GM18505 (cell line): ENCODE data around the gene ARMS2.

ENCODE experiments used
- ATAC-seq: cut with Tn5 transposase; IDR thresholded peaks from one replicate; pipeline ENCODE4 v1.9.1; 2021; ENCODE audit not compliant: unreplicated experiment
- POLR2A ChIP-seq: IDR thresholded peaks from 4 replicates; pipeline ENCODE4 v1.6.1; 2011; ENCODE audit warnings: borderline replicate concordance; ENCODE audit not compliant: insufficient read depth, insufficient read length; ENCODE audit errors: extremely low read depth

Gene ARMS2

DNA sequence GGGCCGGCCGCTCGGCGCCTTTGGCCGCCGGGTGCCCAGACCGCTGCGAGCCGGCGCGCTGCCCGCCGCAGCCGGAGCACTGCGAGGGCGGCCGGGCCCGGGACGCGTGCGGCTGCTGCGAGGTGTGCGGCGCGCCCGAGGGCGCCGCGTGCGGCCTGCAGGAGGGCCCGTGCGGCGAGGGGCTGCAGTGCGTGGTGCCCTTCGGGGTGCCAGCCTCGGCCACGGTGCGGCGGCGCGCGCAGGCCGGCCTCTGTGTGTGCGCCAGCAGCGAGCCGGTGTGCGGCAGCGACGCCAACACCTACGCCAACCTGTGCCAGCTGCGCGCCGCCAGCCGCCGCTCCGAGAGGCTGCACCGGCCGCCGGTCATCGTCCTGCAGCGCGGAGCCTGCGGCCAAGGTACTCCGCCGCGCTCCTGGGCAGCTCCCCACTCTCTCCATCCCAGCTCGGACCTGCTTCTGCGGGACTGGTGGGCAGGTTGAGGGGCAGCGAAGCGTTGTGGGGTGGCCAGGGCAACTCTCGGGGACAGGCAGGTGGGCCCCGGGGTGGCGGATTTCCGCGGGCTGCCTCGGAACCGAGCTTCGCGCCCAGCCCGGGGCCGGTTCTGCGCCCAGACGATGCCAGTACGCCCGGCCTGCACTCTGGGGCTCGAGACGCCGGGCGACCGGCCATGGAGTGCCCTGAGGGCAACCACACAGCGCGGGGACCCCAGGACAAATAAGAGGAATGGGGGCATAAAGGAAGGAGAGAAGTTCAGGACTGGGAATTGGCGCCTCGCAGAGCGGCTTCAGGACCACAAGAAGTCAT lies 7.5 kb downstream of the ARMS2 start:
- no peak for TF ChIP-seq POLR2A
- no peak for ATAC-seq

DNA sequence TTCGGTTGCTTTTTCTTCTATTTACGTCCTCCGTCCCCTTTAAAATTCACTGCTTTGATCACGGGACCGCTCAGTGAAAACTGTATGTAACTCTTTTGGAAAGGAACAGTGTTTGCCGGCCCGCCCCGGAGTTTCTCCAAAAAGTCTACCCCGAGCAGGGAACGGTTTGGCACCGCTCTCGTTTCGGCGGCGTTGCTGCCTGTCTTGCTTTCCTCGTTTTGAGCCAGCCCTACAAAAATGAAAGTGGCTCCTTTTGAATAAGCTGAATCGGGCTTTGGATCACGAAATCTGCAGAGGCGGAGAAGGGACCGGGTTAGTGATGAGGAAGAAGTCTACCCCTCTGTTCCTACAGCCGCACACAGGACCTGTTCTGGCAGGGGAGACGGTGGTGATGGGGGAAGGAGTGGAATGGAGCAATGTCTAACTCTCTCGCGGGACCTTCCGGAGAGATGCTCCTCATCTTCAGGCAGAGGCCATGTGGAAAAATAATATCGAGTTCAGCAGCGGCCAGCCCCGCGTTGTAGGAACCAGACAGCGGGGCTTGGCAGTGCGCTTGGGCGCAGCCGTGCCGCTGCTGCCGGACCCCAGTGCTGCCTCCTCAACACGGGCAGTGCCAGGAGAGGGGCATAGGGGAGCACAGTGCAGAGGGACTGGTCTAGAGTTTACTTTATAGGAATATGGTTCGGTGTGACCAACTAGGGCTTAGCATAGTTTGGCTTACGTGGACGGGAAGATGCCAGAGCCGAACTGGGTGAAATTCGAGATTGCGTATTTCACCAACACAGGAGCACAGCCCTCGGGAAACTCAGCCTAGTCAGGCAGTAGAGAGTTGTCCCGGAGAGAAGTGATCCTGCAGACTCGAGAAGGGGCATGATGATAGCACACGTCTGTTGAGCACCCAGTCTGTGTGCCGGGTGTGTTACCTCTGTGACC lies 8.3 kb downstream of the ARMS2 start:
- TF ChIP-seq POLR2A = no peak
- ATAC-seq = no peak

- no peak for ATAC-seq
- no peak for TF ChIP-seq POLR2A
Measured at GRCh38 chr10:122463466-122464249, 9.2 kb downstream of the ARMS2 start.

DNA sequence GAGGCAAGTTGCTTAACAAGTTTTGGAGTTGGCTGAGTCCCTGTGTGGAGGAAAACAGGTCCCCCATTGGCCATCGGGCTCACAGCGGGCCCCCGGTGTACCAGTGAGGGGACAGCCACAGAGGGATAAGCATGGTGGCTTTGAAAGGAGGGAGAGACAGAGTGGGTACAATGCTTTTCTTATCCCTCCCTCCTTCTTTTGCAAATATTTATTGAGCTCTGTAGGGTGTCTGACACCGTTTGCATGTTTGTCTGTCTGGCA lies 9.7 kb downstream of the ARMS2 start:
- TF ChIP-seq POLR2A = no peak
- no peak for ATAC-seq

GRCh38 chr10:122464586-122464985 lies 10.1 kb downstream of the ARMS2 start:
- TF ChIP-seq POLR2A = no peak
- no peak for ATAC-seq

DNA sequence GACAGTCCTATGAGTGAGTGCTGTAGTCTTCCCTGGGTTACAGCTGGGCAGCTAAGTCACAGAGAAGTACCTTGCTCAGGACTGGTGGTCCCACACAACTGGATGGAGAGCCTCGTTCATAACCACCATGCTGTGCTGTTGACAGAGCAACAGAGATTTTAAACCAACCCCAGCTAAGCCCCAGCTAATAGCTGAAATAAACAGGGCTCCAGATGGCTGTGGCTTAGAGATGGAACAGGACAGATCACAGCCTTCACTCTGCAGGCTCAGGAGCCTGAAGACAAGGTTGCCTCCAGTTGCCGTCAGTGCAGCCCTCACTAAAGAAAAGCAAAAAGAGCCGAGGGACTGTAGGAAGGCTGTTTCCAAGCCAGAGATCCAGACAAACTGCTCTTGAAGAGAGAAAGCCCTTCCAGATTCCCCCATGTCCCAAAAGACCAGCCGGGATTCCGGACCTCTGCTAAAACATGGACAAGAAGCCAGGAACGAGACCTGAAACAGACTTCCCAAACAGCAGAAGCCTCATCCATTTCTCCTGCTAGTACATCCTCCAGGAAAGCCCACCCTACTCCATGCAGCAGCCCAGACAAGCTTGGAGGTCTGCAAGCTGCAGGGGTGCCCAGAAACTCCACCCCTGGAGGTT lies 11.1 kb downstream of the ARMS2 start:
- TF ChIP-seq POLR2A = no peak
- ATAC-seq = no peak

- TF ChIP-seq POLR2A = no peak
- ATAC-seq = no peak
Measured at GRCh38 chr10:122466951-122467381, 12.5 kb downstream of the ARMS2 start.

DNA sequence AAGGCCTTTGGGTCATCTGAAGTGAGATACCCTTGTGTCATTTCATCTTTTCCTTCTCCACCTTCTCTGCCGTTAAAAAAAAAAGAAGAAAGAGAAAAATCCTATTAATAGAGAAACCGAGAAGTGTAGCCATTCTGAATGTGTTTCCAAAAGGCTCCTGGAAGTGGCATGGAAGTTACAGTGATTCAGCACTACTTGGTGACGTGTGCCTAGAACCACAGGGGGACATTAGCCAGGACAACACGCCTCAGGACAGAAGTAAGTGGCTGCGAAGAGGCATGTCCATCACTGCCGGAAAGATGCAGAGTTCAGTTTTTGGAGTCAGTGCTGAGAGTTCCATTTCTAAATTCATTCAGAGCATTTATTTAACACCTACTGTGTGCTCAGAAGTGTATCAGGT lies 13.2 kb downstream of the ARMS2 start:
- no peak for ATAC-seq
- TF ChIP-seq POLR2A = no peak

- TF ChIP-seq POLR2A = no peak
- ATAC-seq = no peak
Measured at GRCh38 chr10:122468307-122468925, 14.0 kb downstream of the ARMS2 start.

- no peak for ATAC-seq
- no peak for TF ChIP-seq POLR2A
Measured at GRCh38 chr10:122468926-122469781, 14.7 kb downstream of the ARMS2 start.

DNA sequence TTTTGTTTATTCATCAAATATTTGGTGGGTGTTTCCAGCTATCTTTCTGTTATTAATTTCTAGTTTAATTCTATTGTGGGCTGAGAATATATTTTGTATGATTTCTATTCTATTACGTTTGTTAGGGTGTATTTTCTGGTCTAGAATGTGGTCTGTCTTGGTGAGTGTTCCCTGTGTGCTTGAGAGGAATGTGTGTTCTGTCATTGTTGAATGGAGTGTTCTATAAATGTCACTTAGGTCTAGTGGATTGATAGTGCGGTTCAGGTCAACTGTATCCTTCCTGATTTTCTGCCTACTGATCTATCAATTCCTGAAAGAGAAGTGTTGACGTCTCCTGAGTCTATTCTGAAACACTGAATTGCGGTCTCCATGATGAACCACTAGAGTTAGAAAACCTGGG lies 15.4 kb downstream of the ARMS2 start:
- TF ChIP-seq POLR2A = no peak
- no peak for ATAC-seq

GRCh38 chr10:122471531-122472177 lies 17.2 kb downstream of the ARMS2 start:
- TF ChIP-seq POLR2A = no peak
- ATAC-seq = no peak

- TF ChIP-seq POLR2A = no peak
- no peak for ATAC-seq
Measured at GRCh38 chr10:122473116-122473515, 18.7 kb downstream of the ARMS2 start.
